Subcutaneous abdominal adipose tissue (tissue), 5 donors: ENCODE results near the gene CEP89.
"Not testable (repeated sequence)": the region's sequence is repeated elsewhere in the genome, so short reads cannot be mapped to it uniquely, and the experiment has no call there.

Experiments used
- H3K27ac ChIP-seq: one replicate; pipeline ENCODE4 v1.7.0; 2013; ENCODE audit warnings: low read depth, mild to moderate bottlenecking, inconsistent platforms, low read length, moderate library complexity
- H3K27me3 ChIP-seq, 5 donors: one replicate each; pipeline ENCODE4 v1.7.0; 2013; ENCODE audit warnings: low read length in 5 of 5, inconsistent platforms in 1 of 5; ENCODE audit not compliant: control insufficient read depth in 5 of 5, insufficient read depth in 4 of 5
- H3K36me3 ChIP-seq, 5 donors: one replicate each; pipeline ENCODE4 v1.7.0; 2013; ENCODE audit warnings: low read length in 5 of 5; ENCODE audit not compliant: control insufficient read depth in 5 of 5, insufficient read depth in 5 of 5
- H3K4me1 ChIP-seq, 5 donors: one replicate each; pipeline ENCODE4 v1.7.0; 2013; ENCODE audit warnings: low read length in 5 of 5, mild to moderate bottlenecking in 3 of 5, moderate library complexity in 1 of 5; ENCODE audit not compliant: control insufficient read depth in 5 of 5, insufficient read depth in 5 of 5
- H3K4me3 ChIP-seq, 5 donors: one replicate each; pipeline ENCODE4 v1.7.0; 2013; ENCODE audit warnings: low read length in 5 of 5, low read depth in 1 of 5
- H3K9ac ChIP-seq, 5 donors: one replicate each; pipeline ENCODE4 v1.7.0; 2013; ENCODE audit warnings: low read length in 5 of 5, mild to moderate bottlenecking in 4 of 5, moderate library complexity in 3 of 5
- H3K9me3 ChIP-seq, 5 donors: one replicate each; pipeline ENCODE4 v1.7.0; 2013; ENCODE audit warnings: low read length in 5 of 5; ENCODE audit not compliant: control insufficient read depth in 5 of 5
- donor health status: healthy.
- donor health status: healthy.
- donor health status: healthy.
- donor health status: healthy.
- donor health status: healthy.

Gene CEP89

GRCh38 chr19:32971715-32972540, at the start of gene CEP89, which contains the start of gene FAAP24:
Gene CEP89, minus strand, starts transcription at chr19:32971958. Its CDS starts 84 bp downstream, at chr19:32971874.
Gene FAAP24, plus strand, starts transcription at chr19:32972242. Its CDS starts 955 bp downstream, at chr19:32973197.
- no peaks in the 10 kb centered on the region for H3K9me3 ChIP-seq
- peak within 1 kb of the TSS; percentile 63 to 86 (median 81) for H3K9ac ChIP-seq
- no peaks in the 10 kb centered on the region for H3K27me3 ChIP-seq
- peaks cover 0 to 12% (median 4%) of the 10 kb centered on the region in 5 donors for H3K36me3 ChIP-seq
- peak within 1 kb of the TSS; percentile 80 to 98 (median 90) for H3K4me3 ChIP-seq
- peak within 1 kb of the TSS; percentile 50 for H3K27ac ChIP-seq
- H3K4me1 ChIP-seq = peaks cover 0 to 26% (median 19%) of the 10 kb centered on the region in 5 donors

GRCh38 chr19:33010891-33011290, 39.1 kb upstream of the CEP89 start:
- H3K27ac ChIP-seq, H3K36me3 ChIP-seq, H3K9me3 ChIP-seq, H3K9ac ChIP-seq, H3K4me3 ChIP-seq, H3K27me3 ChIP-seq, H3K4me1 ChIP-seq: not testable (repeated sequence)

GRCh38 chr19:33008738-33009137, 37.0 kb upstream of the CEP89 start:
- Histone ChIP-seq H3K36me3 (no peaks in the 10 kb centered on the region), H3K4me3 (no peak overlapping the region), H3K4me1 (no peaks in the 10 kb centered on the region), H3K27ac (no peak overlapping the region), H3K9me3 (no peaks in the 10 kb centered on the region), H3K9ac (no peak overlapping the region), H3K27me3 (no peaks in the 10 kb centered on the region)

- no peak overlapping the region for H3K4me3 ChIP-seq
- no peak overlapping the region for H3K9ac ChIP-seq
- no peaks in the 10 kb centered on the region for H3K4me1 ChIP-seq
- no peaks in the 10 kb centered on the region for H3K27me3 ChIP-seq
- H3K27ac ChIP-seq = no peak overlapping the region
- no peaks in the 10 kb centered on the region for H3K9me3 ChIP-seq
- no peaks in the 10 kb centered on the region for H3K36me3 ChIP-seq
Measured at GRCh38 chr19:33005440-33005839, 33.7 kb upstream of the CEP89 start.

- H3K27ac ChIP-seq, H3K27me3 ChIP-seq, H3K9ac ChIP-seq, H3K9me3 ChIP-seq, H3K4me3 ChIP-seq, H3K4me1 ChIP-seq, H3K36me3 ChIP-seq: not testable (repeated sequence)
Measured at GRCh38 chr19:33003424-33004024, 31.8 kb upstream of the CEP89 start.

- not testable (repeated sequence) for H3K4me1 ChIP-seq, H3K27me3 ChIP-seq, H3K4me3 ChIP-seq, H3K36me3 ChIP-seq, H3K9me3 ChIP-seq, H3K9ac ChIP-seq, H3K27ac ChIP-seq
Measured at GRCh38 chr19:33002126-33002865, 30.5 kb upstream of the CEP89 start.

- H3K4me1 ChIP-seq = no peaks in the 10 kb centered on the region
- no peaks in the 10 kb centered on the region for H3K9me3 ChIP-seq
- H3K27me3 ChIP-seq = no peaks in the 10 kb centered on the region
- no peak overlapping the region for H3K27ac ChIP-seq
- no peak overlapping the region for H3K9ac ChIP-seq
- H3K36me3 ChIP-seq = no peaks in the 10 kb centered on the region
- H3K4me3 ChIP-seq = no peak overlapping the region
Measured at GRCh38 chr19:33000910-33001309, 29.2 kb upstream of the CEP89 start.

- Histone ChIP-seq H3K9me3 (no peaks in the 10 kb centered on the region), H3K27ac (no peak overlapping the region), H3K27me3 (no peaks in the 10 kb centered on the region), H3K9ac (no peak overlapping the region), H3K4me3 (no peak overlapping the region), H3K36me3 (no peaks in the 10 kb centered on the region), H3K4me1 (no peaks in the 10 kb centered on the region)
Measured at GRCh38 chr19:33000510-33000909, 28.8 kb upstream of the CEP89 start.

- Histone ChIP-seq H3K9ac (no peak overlapping the region), H3K27me3 (no peaks in the 10 kb centered on the region), H3K36me3 (no peaks in the 10 kb centered on the region), H3K27ac (no peak overlapping the region), H3K9me3 (no peaks in the 10 kb centered on the region), H3K4me1 (no peaks in the 10 kb centered on the region), H3K4me3 (no peak overlapping the region)
Measured at GRCh38 chr19:32998722-32999121, 27.0 kb upstream of the CEP89 start.
